Islet of Langerhans (tissue), 1 donor: Measurements from ENCODE around the gene RNLS.
"Not testable (repeated sequence)": the region's sequence is repeated elsewhere in the genome, so short reads cannot be mapped to it uniquely, and the experiment has no call there.

ENCODE experiments used
- FAIRE-seq: peaks from one replicate; lab custom pipeline; 2011; peaks lifted over from hg19 to GRCh38; lab: Jason Lieb, UNC

RNLS gene

DNA sequence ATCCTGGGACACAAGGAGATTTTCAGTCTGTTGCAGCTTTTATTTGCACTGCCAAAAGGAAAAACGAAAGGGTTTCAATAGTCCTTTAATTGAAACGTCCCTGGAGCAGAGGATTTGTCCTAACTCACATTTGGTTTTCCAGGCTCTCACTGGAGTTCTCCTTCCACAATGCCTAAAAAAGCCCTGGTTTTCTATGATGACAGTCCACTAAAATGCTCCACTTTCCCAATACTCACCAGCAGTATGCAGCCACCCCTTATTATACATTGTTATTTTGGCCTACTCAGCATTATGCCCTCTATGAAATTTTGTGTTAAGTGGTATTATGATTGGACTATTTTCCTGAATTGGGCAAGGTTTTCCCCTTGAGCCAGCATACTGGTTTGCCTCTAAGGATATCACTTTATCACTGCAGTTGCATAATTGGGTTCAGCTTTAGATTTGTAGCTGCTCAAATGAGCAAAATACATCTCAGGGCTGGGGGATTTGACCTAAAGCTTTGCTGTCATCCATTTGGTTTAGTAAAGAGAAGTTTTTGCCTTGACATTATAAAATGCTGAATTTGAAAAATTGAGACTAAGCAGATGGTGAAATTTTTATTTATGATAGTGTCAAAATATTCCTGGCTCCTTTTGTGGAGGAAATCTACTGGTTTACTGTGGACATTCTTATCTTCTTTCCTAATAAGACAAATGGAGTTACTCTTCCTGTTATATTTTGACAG is 239.2 kb downstream of the RNLS start:
- no peak for FAIRE-seq

DNA sequence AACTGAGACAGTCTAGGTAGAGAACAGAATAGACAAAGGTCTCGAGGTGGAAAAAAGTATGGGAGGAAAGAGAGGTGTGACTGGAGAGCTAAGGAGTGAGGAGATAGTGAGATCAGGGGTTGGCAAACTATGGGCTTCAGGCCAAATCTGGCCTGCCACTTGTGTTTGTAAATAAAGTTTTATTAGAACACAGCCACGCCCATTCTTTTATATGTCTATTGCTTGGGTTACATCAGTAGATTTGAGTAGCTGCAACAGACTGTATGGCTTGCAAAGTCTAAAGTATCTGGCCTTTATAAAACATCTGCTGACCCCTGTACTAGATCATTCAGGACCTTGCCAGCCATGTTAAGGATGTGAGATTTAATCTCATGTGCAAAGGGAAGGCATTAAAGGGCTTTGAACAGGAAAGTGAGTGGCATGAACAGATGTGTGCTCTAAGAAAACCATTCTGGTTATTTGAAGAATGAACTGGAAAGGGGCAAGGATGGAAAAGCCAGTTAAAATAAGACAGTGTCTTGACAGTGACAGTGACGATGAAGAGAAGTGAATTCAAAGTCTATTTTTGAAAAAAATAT is 240.3 kb downstream of the RNLS start:
- no peak for FAIRE-seq

DNA sequence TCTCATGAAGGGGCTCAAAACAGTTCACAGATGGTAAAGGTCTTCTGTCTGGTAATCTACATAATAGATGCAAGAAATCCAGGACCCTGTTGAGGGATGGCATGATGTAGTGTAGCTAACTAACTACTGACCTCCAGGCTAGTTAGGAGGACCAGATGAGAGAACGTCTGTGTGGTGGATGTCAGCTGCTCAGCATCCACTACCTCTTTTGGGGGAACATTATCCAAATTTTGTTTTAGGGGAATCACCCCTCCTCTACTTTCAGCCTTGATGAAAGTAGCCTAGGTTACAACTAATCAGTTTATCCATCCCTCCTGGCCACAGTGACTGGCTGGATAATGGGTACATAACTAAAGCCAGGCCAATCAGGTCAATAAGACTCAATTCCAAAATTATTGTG is 246.0 kb downstream of the RNLS start:
- no peak for FAIRE-seq

DNA sequence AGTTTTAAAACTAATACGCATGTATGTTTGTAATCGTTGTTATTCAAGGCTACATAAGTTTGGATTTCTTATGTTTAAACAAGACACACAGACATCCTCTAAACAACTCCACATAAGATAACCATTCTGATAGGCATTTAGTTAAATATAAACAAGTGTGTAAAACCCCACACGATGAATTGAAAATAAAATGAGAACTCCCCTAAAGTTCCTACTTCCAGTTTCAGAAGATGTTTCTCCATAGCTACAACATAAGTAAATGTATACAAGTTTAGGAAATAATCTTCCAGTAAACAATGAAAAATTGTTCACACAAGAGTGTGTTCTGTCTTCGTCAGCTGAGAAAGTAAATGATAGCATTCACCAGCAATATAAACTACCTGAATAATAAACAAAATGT is 246.8 kb downstream of the RNLS start:
- FAIRE-seq, result no peak

DNA sequence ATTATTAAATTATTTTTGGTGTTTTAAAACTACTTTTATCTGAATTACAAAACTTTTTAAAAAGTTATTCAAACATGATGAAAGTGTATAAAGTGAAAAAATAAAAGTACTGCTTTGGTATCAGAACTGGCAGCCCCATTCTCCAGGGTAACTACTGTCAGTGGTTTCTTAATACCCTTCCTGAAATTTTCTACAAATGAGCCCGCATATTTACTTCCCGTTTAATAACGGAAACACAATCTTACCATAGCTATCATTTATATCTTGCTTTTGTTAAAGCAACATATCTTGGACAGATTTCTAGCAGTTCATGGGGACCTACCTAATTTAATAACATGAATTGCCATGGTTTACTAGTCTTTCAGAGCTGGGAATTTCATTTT is 249.9 kb downstream of the RNLS start:
- FAIRE-seq, result no peak

DNA sequence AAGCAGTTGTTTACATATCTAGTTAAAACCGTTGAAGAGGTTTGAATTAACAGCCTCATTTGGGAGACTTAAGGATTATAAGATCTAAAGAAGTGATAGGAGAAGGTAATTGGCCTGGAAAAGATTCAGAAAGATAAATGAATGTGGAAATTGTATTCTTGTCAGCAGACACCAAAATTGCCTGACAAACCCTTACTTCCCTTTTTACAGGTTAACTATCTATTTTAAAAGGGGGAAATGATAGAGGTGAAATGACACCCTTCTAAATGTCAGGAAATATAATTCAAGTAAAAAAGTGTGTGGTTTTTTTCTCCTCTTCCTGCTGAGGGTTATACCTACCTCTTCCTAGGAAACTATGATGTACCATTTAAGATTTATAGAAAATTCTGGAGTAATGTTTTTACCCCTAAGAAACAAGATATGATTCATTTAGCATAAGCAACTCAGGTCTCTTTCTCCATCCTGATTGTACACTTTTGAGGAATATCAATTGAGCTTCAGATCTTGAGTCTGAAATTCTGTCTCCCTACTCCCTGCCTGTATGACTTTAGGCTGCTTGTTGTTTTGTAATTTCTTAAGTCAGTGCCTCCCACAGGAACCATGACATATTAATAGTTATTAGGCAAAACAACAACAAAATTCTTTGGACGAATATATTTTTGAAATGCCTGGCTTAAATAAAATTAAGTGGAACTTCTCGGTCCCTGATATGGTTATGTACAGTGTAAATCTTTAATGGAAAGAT is 250.4 kb downstream of the RNLS start:
- no peak for FAIRE-seq

DNA sequence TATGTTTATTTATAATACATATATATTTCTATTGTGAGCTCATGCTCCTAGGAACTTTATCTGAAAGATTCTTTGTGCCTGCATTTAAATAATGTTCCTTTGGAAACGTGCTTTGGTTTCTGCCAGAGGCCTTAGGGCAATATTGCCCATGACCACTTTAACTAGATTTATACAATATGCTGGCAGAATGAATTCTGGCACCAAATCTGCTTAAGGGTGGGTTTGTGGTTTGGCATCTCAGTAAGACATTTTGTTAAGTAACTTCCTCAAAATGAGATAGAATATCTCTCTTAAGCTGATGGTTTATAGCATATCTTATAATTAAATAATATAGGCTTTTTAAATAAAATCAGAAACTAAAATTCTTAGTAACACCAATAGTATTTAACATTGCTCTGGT is 252.9 kb downstream of the RNLS start:
- FAIRE-seq, result no peak

DNA sequence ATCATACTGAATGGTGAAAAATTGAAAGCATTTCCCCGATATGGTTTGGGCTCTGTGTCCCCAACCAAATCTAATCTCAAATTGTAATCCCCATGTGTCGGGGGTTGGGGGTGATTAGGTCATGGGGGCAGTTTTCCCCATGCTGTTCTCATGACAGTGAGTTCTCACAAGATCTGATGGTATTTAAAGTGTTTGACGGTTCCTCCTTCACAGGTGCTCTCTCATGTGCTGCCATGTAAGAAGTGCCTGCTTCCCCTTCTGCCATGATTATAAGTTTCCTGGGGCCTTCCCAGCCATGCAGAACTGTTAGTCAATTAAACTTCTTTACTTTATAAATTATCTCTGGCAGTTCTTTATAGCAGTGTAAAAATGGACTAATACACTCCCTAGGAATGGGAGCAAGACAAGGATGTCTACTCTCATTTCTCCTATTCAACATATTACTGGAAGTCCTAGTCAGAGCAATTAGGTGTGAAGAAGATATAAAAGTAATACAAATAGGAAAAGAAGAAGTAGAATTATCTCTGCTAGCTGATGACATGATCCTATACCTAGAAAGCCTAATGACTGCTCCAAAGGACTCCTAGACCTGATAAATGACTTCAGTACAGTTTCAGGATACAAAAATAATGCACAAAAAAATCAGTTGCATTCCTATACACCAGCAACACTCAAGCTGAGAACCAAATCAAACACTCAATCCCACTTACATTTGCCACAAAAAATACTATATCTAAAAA is 260.6 kb downstream of the RNLS start:
- no peak for FAIRE-seq

DNA sequence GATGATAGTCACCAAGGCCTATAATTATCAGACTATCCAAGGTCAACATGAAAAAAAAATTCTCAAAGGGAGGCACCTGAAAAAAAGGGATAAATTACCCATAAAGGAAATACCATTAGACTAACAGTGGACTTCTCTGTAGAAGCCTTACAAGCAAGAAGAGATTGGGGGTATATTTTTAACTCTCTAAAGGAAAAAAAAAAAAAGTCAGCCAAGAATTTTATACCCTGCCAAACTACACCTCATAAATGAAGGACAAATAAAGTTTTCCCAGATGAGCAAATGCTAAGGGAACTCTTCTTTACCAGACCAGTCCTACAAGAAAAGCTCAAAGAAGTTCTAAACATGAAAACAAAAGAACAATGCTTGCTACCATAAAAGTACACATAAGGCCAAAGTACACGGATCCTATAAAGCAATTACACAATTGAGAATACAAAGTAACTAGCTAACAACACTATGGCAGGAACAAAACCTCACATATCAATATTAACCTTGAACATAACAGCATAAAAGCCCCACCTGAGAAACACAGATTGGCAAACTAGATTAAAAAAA is 263.1 kb downstream of the RNLS start:
- FAIRE-seq, result no peak

DNA sequence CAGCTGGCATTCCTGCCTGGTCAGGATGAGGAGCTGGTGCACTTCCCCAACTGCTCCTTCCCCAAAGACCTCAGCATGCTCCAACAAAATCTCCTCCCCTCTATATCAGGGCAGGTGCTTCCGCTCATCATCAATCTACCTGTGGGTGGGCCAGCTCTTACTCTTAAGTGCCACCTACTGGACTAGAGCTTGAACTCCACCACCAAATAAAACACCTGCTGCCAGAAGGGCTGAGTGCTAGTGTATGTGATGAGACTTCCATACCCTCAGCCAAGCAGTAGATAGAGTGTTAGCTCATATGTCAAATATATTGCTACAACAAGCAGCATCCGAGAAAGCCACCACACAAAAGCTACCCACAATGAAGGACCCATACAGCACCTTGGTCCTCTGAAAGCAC is 264.3 kb downstream of the RNLS start:
- no peak for FAIRE-seq

DNA sequence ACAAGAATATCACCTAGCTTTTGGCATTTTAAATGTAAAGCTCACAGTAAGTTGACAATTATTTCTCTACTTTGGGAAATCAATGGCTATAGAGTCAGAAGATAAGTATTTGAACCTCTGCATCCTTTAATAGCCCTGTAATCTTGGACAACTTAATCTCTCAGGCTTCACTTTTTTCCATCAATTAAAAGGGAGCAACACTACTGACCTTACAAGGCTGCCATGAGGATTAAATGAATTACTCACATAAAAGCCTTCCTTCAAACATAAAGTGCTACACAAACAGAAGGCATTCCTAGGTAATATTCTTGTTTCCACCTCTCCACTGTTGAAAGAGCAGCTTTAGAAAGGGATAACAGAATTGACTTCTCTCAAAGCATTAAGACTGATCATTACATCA is 266.0 kb downstream of the RNLS start:
- peak; percentile 24 for FAIRE-seq

DNA sequence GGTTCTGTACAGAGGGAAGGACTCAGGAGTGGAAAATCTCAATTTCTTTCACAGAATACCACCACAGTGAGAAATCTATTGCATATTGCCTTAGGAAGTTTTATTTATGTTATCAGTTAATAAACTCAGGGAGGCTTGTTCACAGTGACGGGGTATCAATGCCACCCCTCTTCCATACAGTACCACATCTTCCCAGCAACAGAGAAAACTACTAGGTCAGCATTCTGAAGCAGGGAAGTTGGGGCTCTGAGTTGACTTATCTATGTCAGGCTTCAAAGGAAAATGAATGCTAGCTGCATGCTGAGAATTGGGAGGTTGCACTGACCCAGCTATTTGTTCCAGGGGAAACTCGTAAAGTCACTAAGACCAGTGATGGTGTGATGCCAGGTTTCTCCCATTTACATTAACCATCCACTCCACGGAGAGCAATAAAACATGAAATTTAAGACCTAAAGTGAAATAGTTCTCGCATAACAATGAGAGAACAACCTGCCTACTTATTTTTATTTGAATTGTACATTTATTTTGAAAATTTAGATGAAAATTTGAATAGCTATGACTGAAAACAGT is 266.7 kb downstream of the RNLS start:
- no peak for FAIRE-seq

DNA sequence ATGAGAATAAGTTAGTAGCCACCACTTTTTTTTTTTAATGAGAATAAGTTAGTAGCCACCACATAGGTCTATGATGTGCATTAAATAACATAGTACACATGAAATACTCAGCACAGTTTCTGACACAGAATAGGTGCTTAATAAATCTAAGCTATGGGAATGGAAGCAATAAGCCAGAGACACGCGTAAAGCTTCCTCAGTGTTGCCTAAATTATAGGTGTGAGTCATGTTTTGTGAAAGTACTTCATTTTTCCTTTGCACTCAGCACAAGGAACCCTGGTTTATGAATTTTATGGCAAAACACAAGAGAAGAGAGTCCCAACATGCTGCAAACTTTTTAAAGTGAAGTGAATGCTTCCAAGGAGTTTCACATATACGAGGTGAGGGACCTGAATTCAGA is 267.4 kb downstream of the RNLS start:
- no peak for FAIRE-seq

DNA sequence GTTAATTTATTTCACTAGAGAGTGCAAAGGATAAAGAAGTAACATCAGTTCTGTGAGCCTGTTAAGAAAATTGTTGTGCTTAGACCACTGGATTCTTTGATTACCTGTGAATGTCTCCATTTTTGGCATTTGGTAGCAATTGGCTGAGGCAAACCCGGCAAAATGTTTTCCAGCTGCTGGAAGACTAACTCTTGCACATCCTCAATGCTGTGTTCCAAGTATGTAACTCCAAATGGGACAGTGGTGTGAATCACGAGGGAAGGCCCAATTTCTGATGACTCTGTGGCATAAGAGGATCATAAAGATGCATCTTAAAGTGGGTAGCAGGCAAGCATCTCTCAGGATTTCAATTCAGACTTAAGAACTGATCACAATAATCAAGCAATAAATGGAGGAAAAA is 268.8 kb downstream of the RNLS start:
- FAIRE-seq, result no peak

DNA sequence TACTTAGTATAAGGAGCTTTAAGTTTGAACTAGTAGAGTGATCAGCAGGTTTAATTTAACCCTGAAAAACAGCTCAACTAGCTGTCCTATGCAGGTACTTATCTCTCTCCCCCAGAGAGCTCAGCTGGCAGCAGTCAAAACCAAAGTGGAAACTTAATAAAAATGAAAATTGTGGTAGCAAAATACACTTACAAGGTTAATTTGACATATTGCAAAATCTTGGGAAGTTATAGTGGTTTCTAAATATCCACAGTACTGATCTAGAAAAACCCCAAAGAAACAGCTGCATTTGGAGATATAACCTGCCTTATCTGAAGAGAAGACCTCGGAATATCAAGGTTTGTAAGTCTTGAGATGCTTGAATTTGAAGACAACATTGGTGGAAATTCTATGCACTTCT is 269.2 kb downstream of the RNLS start:
- no peak for FAIRE-seq

DNA sequence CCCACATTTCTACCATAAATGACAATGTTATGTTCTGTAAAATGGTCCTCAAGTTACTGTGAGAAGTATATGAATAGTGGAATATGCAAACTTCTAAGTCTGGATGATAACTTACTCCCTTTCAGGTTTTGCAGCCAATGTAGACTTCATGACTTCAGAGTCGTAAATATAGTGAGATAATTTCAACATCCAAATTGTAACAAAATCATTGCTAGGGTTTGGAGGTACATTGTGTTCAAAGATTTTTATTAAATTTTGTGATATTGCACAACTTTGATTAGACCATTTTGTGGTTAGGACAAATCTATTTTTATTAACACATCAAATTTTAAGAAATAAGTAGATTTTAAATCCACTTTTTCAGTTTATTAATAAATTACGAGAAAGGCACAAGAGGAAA is 270.3 kb downstream of the RNLS start:
- FAIRE-seq, result no peak

DNA sequence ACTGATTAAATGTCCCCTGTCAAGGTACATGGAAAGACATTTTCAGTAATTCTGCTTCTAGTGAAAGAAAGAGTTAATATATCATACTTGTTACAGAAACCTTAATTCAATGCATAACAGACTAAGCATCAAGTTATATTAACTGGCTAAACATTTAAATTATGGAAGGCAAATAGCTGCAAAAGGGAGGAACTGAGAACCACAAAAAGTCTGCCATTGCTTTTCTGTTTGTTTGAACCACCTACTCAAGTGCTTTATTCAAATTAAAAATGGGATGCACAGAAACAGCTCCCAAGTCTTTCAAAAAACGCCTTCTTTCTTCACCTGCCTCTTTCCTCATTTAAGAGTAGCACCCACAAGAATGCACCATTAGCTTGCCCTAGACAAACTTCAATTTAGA is 271.9 kb downstream of the RNLS start:
- no peak for FAIRE-seq

DNA sequence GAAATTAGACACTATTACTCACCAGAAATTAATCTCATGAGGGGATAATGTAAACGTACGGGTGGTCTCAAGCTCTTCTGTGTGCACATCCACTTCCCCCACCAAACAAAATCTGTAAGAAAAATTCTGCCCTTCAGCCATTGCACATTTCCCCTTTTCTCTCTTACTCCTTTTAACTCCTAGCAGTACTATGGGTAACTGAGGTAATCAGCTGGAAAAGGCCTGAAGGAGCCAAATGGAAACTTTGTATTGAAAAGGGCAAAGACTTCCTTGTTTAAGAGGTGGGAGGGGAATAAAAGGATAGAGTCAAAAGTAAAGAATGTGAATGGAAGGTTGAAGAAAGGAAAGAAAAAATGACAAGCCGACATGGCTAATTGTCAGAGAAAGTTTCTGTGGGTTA is 273.8 kb downstream of the RNLS start:
- FAIRE-seq, result no peak

DNA sequence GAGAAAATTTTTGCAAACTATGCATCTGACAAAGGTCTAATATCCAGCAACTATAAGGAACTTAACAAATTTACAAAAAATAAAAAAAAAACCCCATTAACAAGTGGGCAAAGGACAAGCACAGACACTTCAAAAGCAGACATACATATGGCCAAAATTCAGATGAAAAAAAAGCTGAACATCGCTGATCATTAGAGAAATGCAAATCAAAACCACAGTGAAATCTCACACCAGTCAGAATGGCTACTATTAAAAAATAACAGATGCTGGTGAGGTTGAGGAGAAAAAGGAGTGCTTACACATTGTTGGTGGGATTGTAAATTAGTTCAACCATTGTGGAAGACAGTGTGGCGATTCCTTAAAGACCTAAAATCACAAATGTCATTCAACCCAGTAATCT is 274.8 kb downstream of the RNLS start:
- not testable (repeated sequence) for FAIRE-seq

DNA sequence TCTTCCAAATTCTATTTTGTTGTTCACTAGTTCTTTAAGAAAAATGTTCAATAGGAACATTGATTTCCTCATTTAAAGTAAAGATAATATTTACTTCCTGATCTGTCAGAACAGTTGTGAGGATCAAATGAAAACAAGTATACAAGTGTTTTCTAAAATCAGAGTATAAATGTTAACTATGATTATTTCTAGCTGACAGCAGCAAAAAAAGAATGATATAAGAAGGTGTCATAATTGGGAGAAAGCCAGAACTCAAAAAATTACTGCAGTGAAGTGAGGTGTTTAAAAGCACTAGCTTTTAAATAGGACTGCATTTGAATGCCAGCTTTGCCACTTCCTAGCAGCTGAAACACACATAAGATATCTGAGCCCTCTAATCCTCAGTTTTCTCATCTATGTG is 283.3 kb downstream of the RNLS start:
- no peak for FAIRE-seq

DNA sequence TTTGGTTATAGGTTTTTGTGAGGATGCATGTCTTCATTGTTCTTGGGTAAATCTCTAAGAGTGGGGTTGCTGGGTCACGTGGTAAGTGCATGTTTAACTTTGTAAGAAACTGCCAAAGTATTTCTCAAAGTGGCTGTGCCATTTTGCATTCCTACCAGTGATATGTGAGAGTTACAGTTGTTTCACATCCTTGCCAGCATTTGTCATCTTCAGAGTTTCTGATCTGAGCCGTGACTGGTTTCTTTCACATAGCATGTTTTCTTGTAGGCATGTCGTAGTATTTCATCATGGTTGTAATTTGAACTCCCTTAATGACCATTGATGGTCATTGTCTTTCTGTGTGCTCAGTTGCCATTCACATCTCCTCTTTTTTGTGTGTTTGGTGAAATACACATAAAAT is 286.0 kb downstream of the RNLS start:
- no peak for FAIRE-seq

DNA sequence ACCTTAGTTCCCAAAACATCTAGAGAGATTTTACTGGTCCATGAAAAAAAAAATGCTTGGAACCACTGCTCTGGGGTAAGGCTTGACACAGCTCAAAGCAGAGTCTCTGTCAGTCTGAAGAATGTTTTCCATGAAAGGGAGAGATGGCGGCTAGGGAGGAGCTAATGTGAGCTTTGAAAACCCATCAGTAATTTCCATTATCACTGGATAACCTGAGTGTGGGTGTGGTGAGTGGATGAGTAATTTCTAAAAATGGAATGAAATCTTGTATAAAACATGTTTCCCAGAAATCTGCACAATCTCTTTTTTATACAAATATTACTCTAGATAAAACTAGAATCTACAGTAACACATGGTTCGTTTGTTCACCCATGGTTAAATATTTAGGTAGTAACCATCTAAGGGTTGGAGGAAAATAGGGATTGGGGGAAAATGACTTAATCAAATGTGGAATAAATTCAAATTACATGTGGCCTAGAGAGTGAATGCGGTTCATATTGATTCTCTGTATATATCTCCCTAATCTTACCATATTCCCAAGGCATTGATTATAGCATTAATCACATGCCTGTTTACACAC is 289.4 kb downstream of the RNLS start:
- peak; percentile 38 for FAIRE-seq
